Adrenal gland (tissue), 12 donors: ENCODE data around the gene RPH3AL. TPM values are rescaled to one million over a fixed set of nuclear protein-coding genes. Genes with fewer than 3 reads are reported as not detected.
A peak's percentile ranks its signal among the peaks of the same experiment; 100 is the strongest.

Experiments
- DNase-seq, 7 donors: peaks; one replicate each; pipeline ENCODE4 v3.0.0-alpha.2; 2019 to 2020
- H3K27ac ChIP-seq, 5 donors: fragments of 200-600 bp; sonication (generic) in 4 of 5; 1 replicate in 3 of 5; 2 replicates in 2 of 5; pipeline versions ENCODE4 v1.5.1 to v1.8.0; 2016 to 2020; ENCODE audit warnings: mild to moderate bottlenecking in 1 of 5
- H3K27me3 ChIP-seq: fragments of 200-600 bp; 2 replicates; pipeline ENCODE4 v1.8.0; 2021
- H3K36me3 ChIP-seq, 2 donors: fragments of 200-600 bp; replicated peaks in 1 of 2; 1 replicate in 1 of 2; 2 replicates in 1 of 2; pipeline versions ENCODE4 v1.5.1 to v1.8.0; 2018 to 2022
- H3K4me1 ChIP-seq, 2 donors: fragments of 200-600 bp; replicated peaks in 1 of 2; 1 replicate in 1 of 2; 2 replicates in 1 of 2; pipeline versions ENCODE4 v1.5.1 to v1.8.0; 2018 to 2021
- H3K4me3 ChIP-seq, 4 donors: fragments of 200-600 bp; sonication (generic) in 3 of 4; one replicate each; pipeline ENCODE4 v1.5.1; 2016 to 2018
- H3K9me3 ChIP-seq, 3 donors: fragments of 200-600 bp; sonication (generic) in 1 of 3; replicated peaks in 1 of 3; 1 replicate in 2 of 3; 2 replicates in 1 of 3; pipeline versions ENCODE4 v1.5.1 to v1.8.0; 2016 to 2021
- CTCF ChIP-seq, 6 experiments: fragments of 450-650 bp in 4 of 6; fragments of 200-600 bp in 2 of 6; sonication (generic) in 1 of 6; IDR thresholded peaks; 1 replicate in 5 of 6; 2 replicates in 1 of 6; pipeline versions ENCODE4 v1.5.1 to v1.8.0; 2016 to 2021; ENCODE audit warnings: antibody characterized with exemption in 6 of 6, mild to moderate bottlenecking in 2 of 6, moderate library complexity in 1 of 6
- POLR2A ChIP-seq, 2 donors: fragments of 450-650 bp; IDR thresholded peaks; one replicate each; pipeline ENCODE4 v1.6.1; 2017; ENCODE audit warnings: antibody characterized with exemption in 2 of 2, mild to moderate bottlenecking in 2 of 2, moderate library complexity in 1 of 2
- WGBS, 4 donors: extraction: QIAGEN DNeasy Blood & Tissue Kit in 2 of 4; methylation state at CpG; one replicate each; pipeline versions ENCODE4 v1.1.5 to v1.1.7; 2013 to 2017; 5-methylcytosine and 5-hydroxymethylcytosine counted together
- intact Hi-C, 2 donors: fragments of 100-400 bp; cut with DNase I; formaldehyde crosslinking; loops; one replicate each; pipeline versions ENCODE4 v1.14.1 to v1.15.0; 2022 to 2023
- polyA plus RNA-seq, 3 donors: library from polyadenylated mRNA; stranded (reverse); fragments of 200-250 nt in 2 of 3; fragments of 350-450 nt in 1 of 3; fragmentation: Illumina TruSeq in 1 of 3; extraction: RNeasy Lipid Tissue Mini Kit (QIAGEN cat#74804) in 1 of 3; gene quantifications; one replicate each; pipeline ENCODE4 v1.2.3, GENCODE V29; 2013 to 2014
- total RNA-seq, 9 donors: library from RNA; depleted of rRNA in 4 of 9; stranded (reverse); fragments of >200 nt in 4 of 9; fragments of 120-200 nt in 1 of 9; fragmentation: NEBNext Ultra II Directional in 1 of 9; extraction: Animal tissue kit (Norgen Biotek cat#: 25700) in 1 of 9; gene quantifications; one replicate each; pipeline versions ENCODE4 v1.1.0 to v1.2.4, GENCODE V29; 2013 to 2023
- donor health status: healthy with polysubstance abuse.
- donor health status: Bipolar disorder and iron deficiency.
- donor health status: DM: yes; HTN: yes; CAD: no.
- donor health status: DM: no; HTN: no; CAD: no.
- donor health status: DM: no; HTN: no; CAD: no.
- donor health status: DM: yes; HTN: yes; CAD: no.

Gene RPH3AL
- total and polyA plus RNA-seq, 12 donors: 7.7 to 79.2 (median 33.7) TPM

GRCh38 chr17:332558-333322, 19.9 kb downstream of the RPH3AL start:
- DNase-seq: peak in 6 of 7 donors; percentile 55 to 81 (median 64)
- H3K4me1 ChIP-seq: peaks cover 47 to 72% of the 10 kb centered on the region in 2 donors
- WGBS, 4 donors: 56 to 92% (median 68%) methylated on average over 7 to 34 of the region's 34 CpGs
- peak overlapping the region in 1 of 4 donors; percentile 55 for H3K4me3 ChIP-seq
- peak overlapping the region; percentile 74 to 98 (median 88) for H3K27ac ChIP-seq
- no peaks in the 10 kb centered on the region for H3K27me3 ChIP-seq
- intact Hi-C loops: no loop called here
- no peaks in the 10 kb centered on the region for H3K36me3 ChIP-seq
- TF ChIP-seq POLR2A (IDR thresholded peaks at IDR 0.05) (peak; percentile 28 to 48), CTCF (IDR thresholded peaks at IDR 0.05) (no peak)
- no peaks in the 10 kb centered on the region for H3K9me3 ChIP-seq

- DNase-seq: peak in 2 of 7 donors; percentile 19 to 29
- intact Hi-C loops: no loop called here
- peak overlapping the region; percentile 74 to 98 (median 88) for H3K27ac ChIP-seq
These were observed 20.6 kb downstream of the RPH3AL start for GRCh38 chr17:332023-332422.

GRCh38 chr17:330993-331701, 21.5 kb downstream of the RPH3AL start:
- Histone ChIP-seq H3K27ac (peak overlapping the region; percentile 74 to 98 (median 88)), H3K4me1 (peaks cover 39 to 60% of the 10 kb centered on the region in 2 donors), H3K4me3 (peak overlapping the region in 1 of 4 donors; percentile 55), H3K27me3 (no peaks in the 10 kb centered on the region), H3K9me3 (no peaks in the 10 kb centered on the region), H3K36me3 (peaks cover 0 to 6% of the 10 kb centered on the region in 2 donors)
- peak in 6 of 7 donors; percentile 63 to 86 (median 66) for DNase-seq
- 23 to 46% (median 32%) methylated on average over 13 to 26 of the region's 26 CpGs for WGBS, 4 donors
- intact Hi-C loops: no loop called here
- TF ChIP-seq POLR2A (IDR thresholded peaks at IDR 0.05) (peak in 1 of 2 donors; percentile 13), CTCF (IDR thresholded peaks at IDR 0.05) (no peak)

More at GRCh38 chr17:332023-332422, 20.6 kb downstream of the RPH3AL start:
- Histone ChIP-seq H3K4me1 (peaks cover 47 to 69% of the 10 kb centered on the region in 2 donors), H3K36me3 (no peaks in the 10 kb centered on the region), H3K4me3 (peak overlapping the region in 1 of 4 donors; percentile 55), H3K27me3 (no peaks in the 10 kb centered on the region), H3K9me3 (no peaks in the 10 kb centered on the region)
- TF ChIP-seq POLR2A (IDR thresholded peaks at IDR 0.05): no peak
- TF ChIP-seq CTCF (IDR thresholded peaks at IDR 0.05): no peak
- WGBS, 4 donors: 36 to 65% (median 59%) methylated on average over 8 to 11 of the region's 11 CpGs

- Histone ChIP-seq H3K36me3 (peaks cover 0 to 13% of the 10 kb centered on the region in 2 donors), H3K27me3 (no peaks in the 10 kb centered on the region), H3K4me3 (no peak overlapping the region), H3K9me3 (no peaks in the 10 kb centered on the region), H3K27ac (peak overlapping the region in 2 of 5 donors; percentile 9 to 44), H3K4me1 (peaks cover 27 to 48% of the 10 kb centered on the region in 2 donors)
- intact Hi-C loops: no loop called here
- TF ChIP-seq CTCF (IDR thresholded peaks at IDR 0.05) (no peak), POLR2A (IDR thresholded peaks at IDR 0.05) (no peak)
- DNase-seq: peak in 3 of 7 donors; percentile 5 to 18 (median 16)
- 79 to 95% (median 91%) methylated on average over 5 to 8 of the region's 8 CpGs for WGBS, 4 donors
These were observed 22.7 kb downstream of the RPH3AL start for GRCh38 chr17:329784-330420.
